ENCODE results near the gene COMTD1.

GRCh38 chr10:75265856-75266255 is 30.1 kb upstream of the COMTD1 start:
- TF ChIP-seq CTCF (IDR thresholded peaks at IDR 0.05; ENCODE audit: low read depth, low read length, poor library complexity, severe bottlenecking): no peak
- TF ChIP-seq EZH2phosphoT487 (IDR thresholded peaks at IDR 0.05; ENCODE audit: borderline replicate concordance, low read length): no peak

Data from DOHH2 (cell line).